Thyroid gland (tissue), 4 donors: ENCODE measurements around the gene MUSTN1.

Source experiments
- CTCF ChIP-seq, 6 experiments: fragments of 200-600 bp in 3 of 6; fragments of 450-650 bp in 3 of 6; sonication (generic) in 3 of 6; IDR thresholded peaks; one replicate each; pipeline ENCODE4 v1.5.1; 2016 to 2019; ENCODE audit warnings: antibody characterized with exemption in 6 of 6, mild to moderate bottlenecking in 2 of 6, inconsistent platforms in 1 of 6, moderate library complexity in 1 of 6
- POLR2A ChIP-seq, 2 donors: fragments of 450-650 bp; IDR thresholded peaks; one replicate each; pipeline ENCODE4 v1.6.1; 2017; ENCODE audit warnings: antibody characterized with exemption in 2 of 2, mild to moderate bottlenecking in 2 of 2, moderate library complexity in 1 of 2

- TF ChIP-seq CTCF (IDR thresholded peaks at IDR 0.05) (no peak), POLR2A (IDR thresholded peaks at IDR 0.05) (no peak)
Measured at GRCh38 chr3:52874160-52874701, 39.4 kb upstream of the MUSTN1 start.
